Head of caudate nucleus (tissue), 42 donors: ENCODE results near the gene NUDT14.
A peak's percentile ranks its signal among the peaks of the same experiment; 100 is the strongest.

Experiments
- DNase-seq, 42 donors: peaks; one replicate each; pipeline versions ENCODE4 v3.0.0 to v3.0.0-alpha.2; 2020 to 2021; ENCODE audit warnings: mixed read lengths in 7 of 42
- intact Hi-C: fragments of 100-400 bp; cut with DNase I; formaldehyde crosslinking; loops from one replicate; pipeline ENCODE4 v1.15.0; 2022

The NUDT14 gene

DNA sequence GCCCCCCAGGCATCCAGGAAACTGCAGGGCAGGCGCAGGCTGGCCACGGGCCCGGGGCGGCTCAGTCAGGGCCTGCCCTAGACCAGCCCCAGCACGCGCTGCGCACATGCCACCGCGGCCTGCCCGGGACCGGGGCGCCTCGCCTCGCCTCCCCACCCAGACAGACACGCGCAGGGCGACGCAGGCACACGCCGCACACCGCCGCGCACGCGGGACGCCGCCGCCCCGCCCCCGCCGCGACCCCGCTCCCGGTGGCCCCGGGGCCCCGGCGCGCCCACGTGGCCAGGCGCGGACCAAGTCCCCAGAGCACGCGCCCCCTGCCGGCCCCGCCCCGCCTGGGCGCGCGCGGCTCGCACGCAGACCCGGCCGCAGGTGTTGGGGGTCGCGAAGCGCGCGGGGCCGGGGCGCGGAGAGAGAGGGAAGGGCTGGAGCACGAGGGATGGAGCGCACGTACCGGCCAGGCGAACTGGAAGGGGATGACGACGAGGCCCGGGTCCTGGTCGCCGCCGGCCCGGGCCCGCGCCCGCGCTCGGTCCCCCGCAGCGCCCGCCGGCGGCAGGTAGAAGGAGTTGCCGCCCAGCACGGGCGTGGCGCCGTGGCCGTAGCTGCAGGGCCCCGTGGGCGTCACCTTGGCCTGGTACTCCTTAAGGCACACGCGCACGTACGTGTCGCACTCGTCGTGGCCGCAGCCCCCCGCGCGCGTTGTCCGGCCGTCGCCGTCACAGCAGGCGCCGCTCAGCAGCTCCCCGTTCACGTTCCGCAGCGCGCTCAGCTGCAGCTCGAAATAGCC is 13.6 kb downstream of the NUDT14 start:
- DNase-seq: peak in 2 of 42 donors; percentile 28 to 30
- intact Hi-C loops: loop anchor here (5.0 kb wide), 1 partner anchor 75 kb away; no protein-coding TSS in a partner anchor

GRCh38 chr14:105166571-105167302 is 14.4 kb downstream of the NUDT14 start:
- no peak for DNase-seq
- intact Hi-C loops: loop anchor here (5.0 kb wide), 1 partner anchor 74 kb away; no protein-coding TSS in a partner anchor

DNA sequence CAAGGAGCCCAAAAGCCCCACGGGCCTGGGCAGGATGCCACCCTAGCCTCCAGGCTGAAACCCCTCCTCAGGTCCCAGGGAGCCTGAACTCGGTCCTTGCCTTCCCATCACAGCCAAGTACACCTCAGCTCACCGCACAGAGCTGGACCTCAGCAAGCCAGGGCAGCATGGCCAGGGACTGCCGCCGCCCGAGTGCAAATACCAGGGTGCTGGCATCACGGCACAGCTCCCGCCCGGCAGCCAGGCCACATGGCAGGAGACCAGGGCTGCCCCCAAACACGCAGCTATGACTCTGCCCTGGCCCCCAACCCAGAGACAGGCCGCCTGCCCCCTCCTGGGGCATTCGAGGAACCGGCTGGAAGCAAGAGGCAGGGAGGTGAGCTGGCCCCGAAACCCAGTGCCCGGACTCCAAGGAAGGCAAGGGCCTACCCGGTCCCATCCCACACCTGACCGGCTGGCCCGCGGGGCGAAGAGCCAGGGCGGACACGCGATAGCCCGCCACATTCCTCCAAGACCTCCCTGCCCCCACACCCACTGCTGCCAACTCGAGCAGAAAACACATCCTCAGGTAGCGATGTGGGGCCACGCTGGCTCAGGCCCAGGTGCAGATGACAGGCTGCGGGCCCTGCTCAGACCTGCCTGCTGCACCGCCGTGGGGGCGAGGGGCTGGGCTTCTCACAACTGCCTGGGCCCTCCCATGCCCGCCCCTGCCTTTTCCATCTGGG is 15.2 kb downstream of the NUDT14 start:
- no peak for DNase-seq
- intact Hi-C loops: loop anchor here (5.0 kb wide), 1 partner anchor 74 kb away; no protein-coding TSS in a partner anchor

- no peak for DNase-seq
- intact Hi-C loops: loop anchor here (5.0 kb wide), 1 partner anchor 73 kb away; no protein-coding TSS in a partner anchor
These were observed 15.9 kb downstream of the NUDT14 start for GRCh38 chr14:105165134-105165704.

DNA sequence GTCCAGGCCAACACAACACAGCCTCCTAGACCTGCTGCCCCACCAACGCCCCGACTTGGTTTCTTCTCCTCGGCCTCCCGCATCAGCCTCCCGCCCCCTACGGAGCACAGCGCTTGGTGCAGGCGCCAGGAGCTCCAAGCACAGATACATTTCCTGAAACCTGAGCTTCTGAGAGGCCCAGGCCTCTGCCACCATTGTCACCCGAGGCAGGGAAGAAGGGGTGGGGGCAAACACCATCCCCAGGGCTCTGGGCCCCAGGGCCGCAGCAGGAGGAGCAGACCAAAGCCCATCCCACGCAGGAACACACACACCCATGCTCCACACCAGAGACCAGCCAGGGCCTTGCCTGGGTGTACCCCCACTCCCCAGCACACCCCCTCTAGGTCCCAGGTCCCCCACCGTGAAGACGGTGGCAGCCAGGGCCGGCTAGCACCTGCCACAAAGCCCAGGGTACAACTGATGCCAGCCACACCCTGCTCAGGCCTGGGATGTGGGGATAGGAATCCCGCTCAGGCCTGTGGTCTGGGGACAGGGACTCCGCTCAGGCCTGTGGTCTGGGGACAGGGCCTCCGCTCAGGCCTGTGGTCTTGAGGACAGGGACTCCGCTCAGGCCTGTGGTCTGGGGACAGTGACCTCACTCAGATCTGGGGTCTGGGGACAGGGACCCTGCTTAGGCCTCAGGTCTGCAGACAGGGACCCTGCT is 17.9 kb downstream of the NUDT14 start:
- intact Hi-C loops: no loop called here
- no peak for DNase-seq

DNA sequence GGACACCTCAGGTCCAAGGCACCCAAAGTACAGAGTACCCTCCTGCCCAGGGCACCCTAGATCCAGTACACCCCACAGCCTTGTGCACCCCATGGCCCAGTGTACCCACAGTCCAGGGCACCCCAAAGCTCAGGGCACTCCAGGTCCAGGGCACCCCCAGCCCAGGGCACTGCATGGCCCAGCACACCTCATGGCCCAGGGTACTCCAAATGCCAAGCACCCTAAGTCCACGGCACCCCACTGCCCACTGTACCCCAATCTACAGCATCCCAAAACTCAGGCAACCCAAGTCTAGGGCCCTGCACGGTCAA is 18.5 kb downstream of the NUDT14 start:
- DNase-seq: no peak
- intact Hi-C loops: no loop called here

DNA sequence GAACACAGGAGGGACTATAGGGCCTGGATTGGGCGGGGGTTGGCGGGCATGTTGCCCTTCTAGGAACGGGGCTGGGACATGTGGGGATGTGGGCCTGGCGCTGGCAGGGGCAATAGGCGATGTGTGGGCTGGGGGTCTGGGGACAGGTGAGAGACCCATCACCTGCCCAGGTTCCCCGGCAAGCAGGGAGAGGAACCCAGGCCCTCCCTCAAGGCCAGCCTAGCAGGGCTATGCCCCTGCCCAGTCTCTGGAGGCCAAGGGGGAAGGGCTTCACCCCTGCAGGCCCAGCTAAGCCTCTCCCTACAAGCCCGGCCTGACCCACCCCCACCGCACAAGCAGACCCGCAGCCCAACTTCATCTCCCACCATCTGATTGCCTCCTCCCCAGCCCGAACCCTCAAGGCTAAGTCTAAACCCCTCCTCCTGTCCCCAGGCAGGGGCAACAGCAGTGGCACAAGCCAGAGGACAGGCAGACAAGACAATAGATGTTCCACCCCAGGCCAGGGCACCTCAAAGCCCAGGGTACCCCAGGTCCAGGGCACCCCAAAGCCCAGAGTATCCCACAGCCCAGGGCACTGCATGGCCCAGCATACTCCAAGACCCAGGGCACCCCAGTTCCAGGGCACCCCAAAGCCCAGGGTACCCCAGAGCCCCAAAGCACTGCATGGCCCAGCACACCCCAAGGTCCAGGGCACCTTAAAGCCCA is 19.0 kb downstream of the NUDT14 start:
- DNase-seq: peak in 2 of 42 donors; percentile 49 to 60
- intact Hi-C loops: no loop called here

GRCh38 chr14:105161309-105161708 is 19.8 kb downstream of the NUDT14 start:
- intact Hi-C loops: no loop called here

GRCh38 chr14:105160776-105161175 is 20.3 kb downstream of the NUDT14 start:
- DNase-seq: no peak
- intact Hi-C loops: no loop called here

More at GRCh38 chr14:105161309-105161708, 19.8 kb downstream of the NUDT14 start:
- DNase-seq: no peak

- DNase-seq: no peak
- intact Hi-C loops: no loop called here
These were observed 21.8 kb downstream of the NUDT14 start for GRCh38 chr14:105159344-105159743.

DNA sequence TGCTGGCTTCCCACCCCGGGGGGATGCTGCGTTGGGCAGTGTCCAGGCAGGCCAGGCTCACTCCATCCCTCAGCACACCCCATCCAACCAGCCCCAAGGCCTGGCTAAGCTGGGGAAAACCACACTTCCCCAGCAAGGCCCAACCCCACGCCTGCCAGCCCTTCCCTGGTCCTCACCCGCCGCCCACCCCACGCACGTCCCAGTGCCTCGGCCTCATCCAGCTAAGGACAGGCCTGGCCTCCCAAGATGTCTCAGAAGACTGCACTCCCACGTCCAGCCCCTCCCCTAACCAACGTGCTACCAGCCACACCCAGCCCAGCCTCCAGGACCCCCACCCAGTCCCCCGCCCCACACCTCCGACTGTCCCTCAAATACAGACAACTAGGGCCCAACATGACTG is 22.3 kb downstream of the NUDT14 start:
- intact Hi-C loops: no loop called here
- DNase-seq: no peak

GRCh38 chr14:105157872-105158271 is 23.2 kb downstream of the NUDT14 start:
- DNase-seq: no peak
- intact Hi-C loops: no loop called here

DNA sequence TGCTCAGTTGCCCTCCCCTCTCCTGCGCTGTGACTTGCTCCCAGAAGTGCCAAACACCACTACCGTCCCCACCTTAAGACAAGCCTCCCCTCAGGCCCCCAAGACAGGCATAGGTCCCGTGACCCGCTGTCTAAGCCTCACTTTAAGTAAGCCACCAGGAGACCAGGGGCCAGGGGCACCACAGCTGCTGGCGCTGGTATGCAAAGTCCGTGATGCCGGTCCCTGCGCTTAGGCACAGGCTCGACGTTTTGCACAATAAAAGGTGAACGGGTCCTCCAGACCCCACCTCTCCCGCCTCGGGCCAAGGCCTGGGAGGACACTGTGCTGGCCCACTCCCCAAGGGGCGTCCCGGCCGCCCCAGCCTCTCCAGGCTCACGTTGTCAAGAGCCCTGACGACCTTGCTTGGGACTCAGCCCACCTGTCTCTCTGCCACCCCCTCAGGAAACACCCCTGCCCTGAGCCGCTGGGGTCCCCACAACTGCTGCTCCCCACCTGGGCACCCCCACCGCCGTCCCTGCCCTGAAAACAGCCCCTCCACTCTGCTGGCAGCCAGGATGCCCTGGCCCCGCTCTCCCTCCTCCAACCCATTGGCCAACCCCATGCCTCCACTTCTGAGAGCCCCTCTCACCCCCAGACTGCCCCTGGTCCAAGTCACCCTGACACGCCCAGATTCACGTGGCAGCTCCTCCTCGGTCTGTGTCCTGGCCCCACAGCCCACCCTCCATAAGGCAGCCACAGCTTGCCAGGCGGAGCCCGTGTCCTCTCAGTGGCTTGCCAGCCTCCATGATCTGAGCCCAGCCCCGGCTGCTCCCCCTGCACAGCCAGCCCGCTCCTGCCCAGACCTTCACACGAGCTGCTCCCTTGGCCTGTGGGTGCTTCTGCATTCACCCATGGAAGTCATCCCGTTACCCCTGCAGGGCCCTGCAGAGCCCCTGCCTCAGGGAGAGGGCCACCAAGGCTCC is 24.4 kb downstream of the NUDT14 start:
- intact Hi-C loops: no loop called here
- no peak for DNase-seq

DNA sequence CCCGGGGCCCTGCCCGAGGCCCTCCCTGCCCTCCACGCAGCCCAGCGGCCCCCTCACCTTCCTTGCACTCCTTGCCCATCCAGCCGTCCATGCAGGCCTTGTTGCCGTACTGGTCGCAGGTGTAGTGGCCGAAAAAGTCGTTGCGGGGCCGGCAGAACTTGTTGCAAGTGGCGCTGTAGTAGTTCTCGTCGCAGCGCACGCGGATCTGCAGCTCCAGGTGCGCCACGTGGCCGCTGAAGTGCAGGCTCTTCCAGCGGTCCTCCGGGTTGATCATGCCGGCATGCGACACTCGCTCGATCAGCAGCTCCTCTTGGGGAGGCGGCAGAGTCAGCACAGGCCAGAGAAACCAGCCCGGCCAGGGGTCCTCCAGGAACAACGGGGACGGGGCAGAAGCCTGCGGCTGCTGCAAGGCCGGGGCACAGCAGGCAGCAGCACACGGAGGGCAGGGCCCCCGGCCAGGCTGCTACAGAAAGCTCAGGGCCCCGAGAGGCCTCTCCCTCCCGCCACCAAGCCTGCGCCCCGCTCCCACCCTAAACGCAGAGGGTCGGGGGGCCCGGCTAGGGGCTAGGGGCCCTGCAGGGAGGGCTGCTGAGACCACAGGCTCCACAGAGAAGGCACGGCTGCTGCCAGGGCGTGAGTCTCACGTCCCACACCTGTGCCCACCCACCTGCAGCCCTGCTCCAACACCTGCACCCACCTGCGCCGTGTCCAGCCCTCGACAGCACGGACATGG is 25.3 kb downstream of the NUDT14 start:
- intact Hi-C loops: no loop called here
- DNase-seq: no peak

GRCh38 chr14:105155071-105155651 is 26.0 kb downstream of the NUDT14 start:
- no peak for DNase-seq
- intact Hi-C loops: no loop called here

DNA sequence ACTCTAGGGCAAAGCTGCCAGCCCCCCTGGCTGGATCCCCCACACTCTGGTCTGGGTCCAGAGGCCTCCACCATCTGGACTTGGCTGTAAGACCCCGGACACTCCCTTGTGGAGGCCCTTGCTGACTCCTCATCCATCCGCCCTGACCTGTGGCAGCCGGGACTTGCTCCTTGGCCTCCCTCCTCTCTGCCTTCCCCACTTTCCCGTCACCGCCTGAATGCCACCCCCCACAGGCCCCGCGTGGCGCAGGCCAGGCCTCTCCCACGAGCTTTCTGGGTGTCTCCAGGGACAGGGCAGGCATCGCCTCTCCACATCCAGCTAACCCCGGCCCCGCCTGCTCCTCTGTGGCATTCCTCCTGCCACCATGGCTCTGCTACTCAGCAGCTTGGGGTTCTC is 26.6 kb downstream of the NUDT14 start:
- intact Hi-C loops: no loop called here
- DNase-seq: no peak
